Activated CD4-positive, alpha-beta T cell treated with anti-CD3 and anti-CD28 coated beads, Interleukin-2, amount 10 ng/mL, durations not matched to agents 7 days and 5 days (primary cell): Measurements from ENCODE around the gene DNAH8. TPM values are rescaled to one million over a fixed set of nuclear protein-coding genes. Genes with fewer than 3 reads are reported as not detected.

Experiments used
- CTCF ChIA-PET: fragments of 350-600 bp; sonication (Branson Sonifier 250); formaldehyde crosslinking; loops from one replicate; lab custom pipeline; 2021; ENCODE audit warnings: antibody characterized with exemption; lab: Charles Lee
- POLR2A ChIA-PET: fragments of 350-600 bp; sonication (Branson Sonifier 250); formaldehyde crosslinking; loops from one replicate; lab custom pipeline; 2021; ENCODE audit warnings: antibody characterized with exemption; lab: Charles Lee
- DNase-seq: peaks from one replicate; pipeline ENCODE4 v3.0.0-alpha.2; 2020
- H3K27ac Mint-ChIP-seq: one replicate; pipeline ENCODE4 v1.8.0; 2021; ENCODE audit warnings: mild to moderate bottlenecking, moderate library complexity, mixed read lengths
- H3K27me3 Mint-ChIP-seq: one replicate; pipeline ENCODE4 v1.8.0; 2021; ENCODE audit warnings: mixed read lengths
- H3K36me3 Mint-ChIP-seq: one replicate; pipeline ENCODE4 v1.8.0; 2021; ENCODE audit warnings: low read depth, mixed read lengths
- H3K4me1 Mint-ChIP-seq: one replicate; pipeline ENCODE4 v1.8.0; 2021; ENCODE audit warnings: mixed read lengths
- H3K4me3 Mint-ChIP-seq: one replicate; pipeline ENCODE4 v1.8.0; 2021; ENCODE audit warnings: mild to moderate bottlenecking, moderate library complexity, mixed read lengths
- H3K9me3 Mint-ChIP-seq: one replicate; pipeline ENCODE4 v1.8.0; 2021; ENCODE audit warnings: mixed read lengths
- total RNA-seq, 2 experiments: library from RNA; stranded (reverse); gene quantifications; one replicate each; pipeline ENCODE4 v1.2.3, GENCODE V29; 2021

The DNAH8 gene
- total RNA-seq, 2 experiments from 2014 or later, result 0.07 to 0.10 TPM

DNA sequence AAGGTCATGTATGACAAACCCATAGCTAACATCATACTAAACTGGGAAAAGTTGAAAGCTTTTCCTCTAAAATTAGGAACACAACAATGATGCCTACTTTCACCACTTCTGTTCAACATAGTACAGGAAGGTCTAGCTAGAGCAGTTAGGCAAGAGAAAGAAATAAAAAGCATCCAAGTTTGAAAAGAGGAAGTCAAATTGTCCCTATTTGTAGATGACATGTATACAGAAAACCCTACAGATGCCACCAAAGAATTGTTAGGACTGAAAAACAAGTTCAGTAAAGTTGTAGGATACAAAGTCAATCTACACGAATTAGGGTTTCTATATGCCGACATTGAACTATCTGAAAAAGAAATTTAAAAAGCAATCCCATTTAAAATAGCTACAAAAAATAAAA lies 244.0 kb downstream of the DNAH8 start:
- Mint-ChIP-seq H3K27me3 (peaks cover 19% of the 10 kb centered on the region), H3K27ac (no peak overlapping the region), H3K36me3 (no peaks in the 10 kb centered on the region), H3K4me1 (no peaks in the 10 kb centered on the region), H3K4me3 (no peak overlapping the region), H3K9me3 (no peaks in the 10 kb centered on the region)
- ChIA-PET POLR2A (no interaction called here), CTCF (no interaction called here)
- no peak for DNase-seq

GRCh38 chr6:38968702-38969149 lies 253.6 kb downstream of the DNAH8 start:
- ChIA-PET POLR2A (no interaction called here), CTCF (interaction anchor here (0.7 kb wide), 1 partner anchor 12 kb away, joined by 3 read pairs; no protein-coding TSS in a partner anchor)
- peaks cover 23% of the 10 kb centered on the region for H3K27me3 Mint-ChIP-seq
- H3K4me1 Mint-ChIP-seq, result no peaks in the 10 kb centered on the region
- no peak overlapping the region for H3K4me3 Mint-ChIP-seq
- no peaks in the 10 kb centered on the region for H3K9me3 Mint-ChIP-seq
- H3K36me3 Mint-ChIP-seq, result no peaks in the 10 kb centered on the region
- no peak for DNase-seq
- H3K27ac Mint-ChIP-seq, result no peak overlapping the region

GRCh38 chr6:38973178-38974057 lies 258.3 kb downstream of the DNAH8 start:
- ChIA-PET CTCF (interaction anchor here (0.9 to 1.8 kb wide), 5 partner anchors 12 to 331 kb away, joined by 3 to 5 read pairs (median 4); no protein-coding TSS in a partner anchor), POLR2A (no interaction called here)
- DNase-seq, result peak; percentile 43
- no peak overlapping the region for H3K4me3 Mint-ChIP-seq
- no peaks in the 10 kb centered on the region for H3K36me3 Mint-ChIP-seq
- no peaks in the 10 kb centered on the region for H3K4me1 Mint-ChIP-seq
- no peak overlapping the region for H3K27ac Mint-ChIP-seq
- H3K27me3 Mint-ChIP-seq, result peaks cover 36% of the 10 kb centered on the region
- H3K9me3 Mint-ChIP-seq, result no peaks in the 10 kb centered on the region

DNA sequence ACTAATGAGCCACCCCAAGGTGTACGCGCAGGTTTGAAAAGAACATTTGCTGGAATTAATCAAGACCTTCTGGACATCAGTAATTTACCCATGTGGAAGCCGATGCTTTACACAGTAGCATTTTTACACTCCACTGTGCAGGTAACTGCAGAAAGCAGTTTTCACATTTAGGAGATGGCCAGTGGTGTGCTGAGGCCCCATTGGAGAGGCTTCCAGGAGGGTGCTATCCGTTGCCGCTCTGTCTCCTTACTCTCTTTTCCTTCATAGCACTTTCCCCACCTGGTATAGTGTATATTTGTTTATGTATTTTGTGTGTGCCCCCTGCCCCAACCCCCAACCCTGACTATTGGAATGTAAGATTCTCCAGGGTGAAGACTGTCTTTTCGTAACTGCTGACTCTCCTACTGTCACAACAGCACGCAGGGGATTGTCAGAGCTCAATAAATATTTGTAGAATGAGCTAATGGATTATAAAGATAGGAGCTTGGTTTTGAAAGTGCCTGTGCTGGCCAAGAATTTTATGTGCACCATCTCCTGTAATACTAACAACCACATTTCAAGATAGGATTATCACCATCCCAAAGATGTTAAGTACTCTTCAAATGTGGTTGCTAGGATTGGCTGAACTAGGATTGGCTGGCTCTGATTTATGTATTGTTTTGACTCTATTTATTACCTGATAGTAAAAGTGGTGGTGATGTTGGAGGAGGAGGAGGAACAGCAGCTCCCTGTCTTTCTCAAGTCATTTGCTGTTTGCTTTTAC lies 259.5 kb downstream of the DNAH8 start:
- Mint-ChIP-seq H3K4me3 (no peak overlapping the region), H3K27me3 (peaks cover 38% of the 10 kb centered on the region), H3K9me3 (no peaks in the 10 kb centered on the region), H3K27ac (no peak overlapping the region), H3K4me1 (no peaks in the 10 kb centered on the region), H3K36me3 (no peaks in the 10 kb centered on the region)
- no peak for DNase-seq
- ChIA-PET CTCF (interaction anchor here (1.8 kb wide), 1 partner anchor 11 kb away, joined by 5 read pairs; no protein-coding TSS in a partner anchor), POLR2A (no interaction called here)

- H3K27ac Mint-ChIP-seq, result no peak overlapping the region
- no peak for DNase-seq
- no peaks in the 10 kb centered on the region for H3K9me3 Mint-ChIP-seq
- H3K4me3 Mint-ChIP-seq, result no peak overlapping the region
- ChIA-PET CTCF (no interaction called here), POLR2A (no interaction called here)
- peaks cover 41% of the 10 kb centered on the region for H3K27me3 Mint-ChIP-seq
- H3K36me3 Mint-ChIP-seq, result no peaks in the 10 kb centered on the region
- no peaks in the 10 kb centered on the region for H3K4me1 Mint-ChIP-seq
Measured at GRCh38 chr6:38975621-38976049, 260.5 kb downstream of the DNAH8 start.

GRCh38 chr6:38976051-38976450 lies 260.9 kb downstream of the DNAH8 start:
- Mint-ChIP-seq H3K4me1 (no peaks in the 10 kb centered on the region), H3K27me3 (peaks cover 40% of the 10 kb centered on the region), H3K36me3 (no peaks in the 10 kb centered on the region), H3K27ac (no peak overlapping the region), H3K4me3 (no peak overlapping the region), H3K9me3 (no peaks in the 10 kb centered on the region)
- ChIA-PET POLR2A (no interaction called here), CTCF (no interaction called here)
- DNase-seq, result no peak

DNA sequence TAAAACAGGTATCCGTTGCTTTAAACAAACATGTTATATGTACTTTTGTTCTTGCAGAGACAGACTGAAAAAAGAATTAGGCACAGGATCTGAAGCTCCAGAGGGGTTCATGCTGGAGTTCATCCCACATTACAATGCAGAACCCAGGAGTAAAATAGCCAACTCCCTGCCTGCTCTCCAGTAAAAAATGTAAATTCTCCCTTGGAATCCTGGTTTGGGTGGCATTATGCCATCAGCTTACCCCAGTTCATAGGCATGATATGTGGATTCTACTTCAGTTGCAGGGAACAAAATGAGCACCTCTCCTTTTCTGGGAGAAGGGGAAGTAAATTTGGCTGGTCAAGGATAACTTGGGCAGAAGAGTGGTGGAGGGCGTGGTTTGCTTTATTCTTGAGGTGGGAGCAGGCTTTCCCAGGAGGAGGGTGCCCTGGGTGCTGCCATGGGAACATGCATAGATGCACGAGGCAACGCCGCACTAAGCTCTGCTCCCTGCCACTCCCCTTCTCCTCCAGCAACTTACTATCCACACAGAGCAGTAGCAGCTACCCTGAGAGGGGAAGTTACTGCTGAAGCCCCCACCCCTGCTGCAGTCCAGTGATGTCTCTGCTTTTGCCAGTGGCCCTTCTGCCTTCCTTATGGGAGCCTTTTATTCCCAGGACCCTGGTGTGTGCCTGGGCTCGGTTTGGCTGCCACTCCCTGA lies 261.8 kb downstream of the DNAH8 start:
- H3K27ac Mint-ChIP-seq, result no peak overlapping the region
- CTCF ChIA-PET, result no interaction called here
- H3K9me3 Mint-ChIP-seq, result no peaks in the 10 kb centered on the region
- DNase-seq, result no peak
- POLR2A ChIA-PET, result no interaction called here
- peaks cover 39% of the 10 kb centered on the region for H3K27me3 Mint-ChIP-seq
- H3K36me3 Mint-ChIP-seq, result no peaks in the 10 kb centered on the region
- H3K4me1 Mint-ChIP-seq, result no peaks in the 10 kb centered on the region
- no peak overlapping the region for H3K4me3 Mint-ChIP-seq

- no peak for DNase-seq
- no peaks in the 10 kb centered on the region for H3K36me3 Mint-ChIP-seq
- no peaks in the 10 kb centered on the region for H3K4me1 Mint-ChIP-seq
- H3K4me3 Mint-ChIP-seq, result no peak overlapping the region
- peaks cover 43% of the 10 kb centered on the region for H3K27me3 Mint-ChIP-seq
- H3K9me3 Mint-ChIP-seq, result no peaks in the 10 kb centered on the region
- POLR2A ChIA-PET, result no interaction called here
- H3K27ac Mint-ChIP-seq, result no peak overlapping the region
- CTCF ChIA-PET, result no interaction called here
Measured at GRCh38 chr6:38978139-38978704, 263.1 kb downstream of the DNAH8 start.

- no peaks in the 10 kb centered on the region for H3K36me3 Mint-ChIP-seq
- no peak overlapping the region for H3K4me3 Mint-ChIP-seq
- no peaks in the 10 kb centered on the region for H3K9me3 Mint-ChIP-seq
- DNase-seq, result no peak
- POLR2A ChIA-PET, result no interaction called here
- peaks cover 20% of the 10 kb centered on the region for H3K27me3 Mint-ChIP-seq
- CTCF ChIA-PET, result no interaction called here
- H3K27ac Mint-ChIP-seq, result no peak overlapping the region
- no peaks in the 10 kb centered on the region for H3K4me1 Mint-ChIP-seq
Measured at GRCh38 chr6:38982470-38982869, 267.4 kb downstream of the DNAH8 start.

DNA sequence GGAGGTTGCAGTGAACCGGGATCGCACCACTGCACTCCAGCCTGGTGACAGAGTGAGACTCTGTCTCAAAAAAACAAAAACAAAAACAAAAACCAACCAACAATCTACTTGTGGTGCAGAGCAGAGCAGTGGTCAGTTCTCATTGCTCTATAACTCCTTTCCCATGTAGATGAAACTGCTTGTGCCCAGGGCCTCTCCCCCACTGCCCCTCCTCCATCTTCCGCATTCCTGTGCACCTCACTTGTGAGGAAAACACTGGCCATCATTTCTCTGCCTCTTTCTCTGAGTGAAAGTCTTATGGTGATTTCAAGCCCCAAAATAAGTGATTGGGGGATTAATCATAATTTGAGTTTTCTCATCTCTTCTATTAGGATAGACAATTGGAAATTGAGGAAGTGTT lies 269.6 kb downstream of the DNAH8 start:
- no peak for DNase-seq
- Mint-ChIP-seq H3K27ac (no peak overlapping the region), H3K4me3 (no peak overlapping the region), H3K27me3 (peaks cover 12% of the 10 kb centered on the region), H3K4me1 (no peaks in the 10 kb centered on the region), H3K9me3 (no peaks in the 10 kb centered on the region), H3K36me3 (no peaks in the 10 kb centered on the region)
- POLR2A ChIA-PET, result no interaction called here
- CTCF ChIA-PET, result no interaction called here

GRCh38 chr6:38985839-38986238 lies 270.7 kb downstream of the DNAH8 start:
- Mint-ChIP-seq H3K27me3 (peaks cover 8% of the 10 kb centered on the region), H3K27ac (no peak overlapping the region)
- CTCF ChIA-PET, result interaction anchor here (1.2 kb wide), 1 partner anchor 12 kb away, joined by 5 read pairs; no protein-coding TSS in a partner anchor

GRCh38 chr6:38987503-38987902 lies 272.4 kb downstream of the DNAH8 start:
- Mint-ChIP-seq H3K27me3 (peaks cover 5% of the 10 kb centered on the region), H3K9me3 (no peaks in the 10 kb centered on the region), H3K4me1 (no peaks in the 10 kb centered on the region), H3K27ac (no peak overlapping the region), H3K36me3 (no peaks in the 10 kb centered on the region), H3K4me3 (no peak overlapping the region)
- CTCF ChIA-PET, result no interaction called here
- DNase-seq, result no peak
- POLR2A ChIA-PET, result no interaction called here

More at GRCh38 chr6:38985839-38986238, 270.7 kb downstream of the DNAH8 start:
- no peaks in the 10 kb centered on the region for H3K9me3 Mint-ChIP-seq
- no peak for DNase-seq
- H3K4me3 Mint-ChIP-seq, result no peak overlapping the region
- POLR2A ChIA-PET, result no interaction called here
- no peaks in the 10 kb centered on the region for H3K4me1 Mint-ChIP-seq
- H3K36me3 Mint-ChIP-seq, result no peaks in the 10 kb centered on the region
